Tibial nerve (tissue), 4 donors: ENCODE results near the gene PARP16. TPM values are rescaled to one million over a fixed set of nuclear protein-coding genes. Genes with fewer than 3 reads are reported as not detected.
A peak's percentile ranks its signal among the peaks of the same experiment; 100 is the strongest.

Experiments used
- DNase-seq, 2 donors: peaks; one replicate each; pipeline ENCODE4 v3.0.0-alpha.2; 2019; ENCODE audit warnings: low spot score in 2 of 2
- H3K27ac ChIP-seq, 4 donors: fragments of 200-600 bp; sonication (generic) in 3 of 4; one replicate each; pipeline ENCODE4 v1.5.1; 2017 to 2019; ENCODE audit warnings: mild to moderate bottlenecking in 1 of 4
- H3K27me3 ChIP-seq, 2 donors: fragments of 200-600 bp; sonication (generic) in 1 of 2; one replicate each; pipeline versions ENCODE4 v1.5.1 to v1.6.0; 2017 to 2019
- H3K36me3 ChIP-seq, 3 donors: fragments of 200-600 bp; sonication (generic); one replicate each; pipeline ENCODE4 v1.5.1; 2018 to 2019
- H3K4me1 ChIP-seq, 4 donors: fragments of 200-600 bp; sonication (generic) in 3 of 4; one replicate each; pipeline ENCODE4 v1.5.1; 2017 to 2019
- H3K4me3 ChIP-seq, 4 donors: fragments of 200-600 bp; sonication (generic) in 3 of 4; one replicate each; pipeline ENCODE4 v1.5.1; 2017 to 2019; ENCODE audit warnings: mild to moderate bottlenecking in 1 of 4, moderate library complexity in 1 of 4
- H3K9me3 ChIP-seq, 4 donors: fragments of 200-600 bp; sonication (generic) in 3 of 4; one replicate each; pipeline ENCODE4 v1.5.1; 2017 to 2019
- CTCF ChIP-seq, 5 experiments: fragments of 200-600 bp in 3 of 5; fragments of 450-650 bp in 2 of 5; sonication (generic) in 3 of 5; IDR thresholded peaks; one replicate each; pipeline ENCODE4 v1.5.1; 2016 to 2019; ENCODE audit warnings: antibody characterized with exemption in 5 of 5, mild to moderate bottlenecking in 3 of 5, moderate library complexity in 2 of 5
- EP300 ChIP-seq, 2 donors: sonication (generic); formaldehyde crosslinking; IDR thresholded peaks; one replicate each; pipeline ENCODE4 v1.6.1; 2017; ENCODE audit warnings: antibody characterized with exemption in 2 of 2, mild to moderate bottlenecking in 1 of 2
- POLR2A ChIP-seq, 2 donors: fragments of 450-650 bp; IDR thresholded peaks; one replicate each; pipeline ENCODE4 v1.6.1; 2017; ENCODE audit warnings: antibody characterized with exemption in 2 of 2, mild to moderate bottlenecking in 2 of 2, moderate library complexity in 2 of 2
- WGBS, 2 donors: methylation state at CpG; one replicate each; pipeline ENCODE4 v1.1.5; 2018; 5-methylcytosine and 5-hydroxymethylcytosine counted together
- total RNA-seq, 4 donors: library from RNA; depleted of rRNA; stranded (reverse); fragments of >200 nt; gene quantifications; one replicate each; pipeline ENCODE4 v1.1.0, GENCODE V29; 2016

PARP16 gene
- total RNA-seq, 4 donors from 2014 or later, result 5.9 to 15.5 (median 12.1) TPM

GRCh38 chr15:65305776-65306175, 19.1 kb upstream of the PARP16 start:
- DNase-seq, result no peak
- 71 to 73% methylated on average over 3 of the region's 3 CpGs for WGBS, 2 donors
- TF ChIP-seq EP300 (IDR thresholded peaks at IDR 0.05), result no peak
- no peak for TF ChIP-seq POLR2A (IDR thresholded peaks at IDR 0.05)
- H3K27ac ChIP-seq, result peak overlapping the region in 1 of 4 donors; percentile 94
- peaks cover 0 to 17% (median 5%) of the 10 kb centered on the region in 4 donors for H3K4me1 ChIP-seq
- H3K9me3 ChIP-seq, result no peaks in the 10 kb centered on the region
- H3K4me3 ChIP-seq, result no peak overlapping the region
- H3K36me3 ChIP-seq, result no peaks in the 10 kb centered on the region
- no peaks in the 10 kb centered on the region for H3K27me3 ChIP-seq

GRCh38 chr15:65305150-65305758, 18.6 kb upstream of the PARP16 start:
- no peaks in the 10 kb centered on the region for H3K36me3 ChIP-seq
- WGBS, 2 donors, result 48 to 49% methylated on average over 14 of the region's 14 CpGs
- H3K27me3 ChIP-seq, result no peaks in the 10 kb centered on the region
- no peak for TF ChIP-seq CTCF (IDR thresholded peaks at IDR 0.05)
- no peak for TF ChIP-seq POLR2A (IDR thresholded peaks at IDR 0.05)
- TF ChIP-seq EP300 (IDR thresholded peaks at IDR 0.05), result no peak
- peak overlapping the region; percentile 10 to 67 (median 52) for H3K4me3 ChIP-seq
- DNase-seq, result no peak
- H3K27ac ChIP-seq, result peak overlapping the region; percentile 81 to 94 (median 85)
- H3K4me1 ChIP-seq, result peaks cover 0 to 17% (median 5%) of the 10 kb centered on the region in 4 donors
- H3K9me3 ChIP-seq, result no peaks in the 10 kb centered on the region

GRCh38 chr15:65304381-65305149, 17.9 kb upstream of the PARP16 start, which contains the start of gene RNU5B-1:
TSS of gene RNU5B-1 (plus strand) at chr15:65304677.
- TF ChIP-seq POLR2A (IDR thresholded peaks at IDR 0.05) (peak; percentile 94), EP300 (IDR thresholded peaks at IDR 0.05) (peak; percentile 89 to 98), CTCF (IDR thresholded peaks at IDR 0.05) (peak; percentile 76 to 95 (median 87))
- H3K36me3 ChIP-seq, result no peaks in the 10 kb centered on the region
- H3K27me3 ChIP-seq, result no peaks in the 10 kb centered on the region
- DNase-seq, result peak; percentile 46 to 79
- no peaks in the 10 kb centered on the region for H3K9me3 ChIP-seq
- H3K4me1 ChIP-seq, result peaks cover 0 to 17% (median 5%) of the 10 kb centered on the region in 4 donors
- 1% methylated on average over 24 of the region's 24 CpGs for WGBS, 2 donors
- H3K4me3 ChIP-seq, result peak within 1 kb of the TSS; percentile 32 to 67 (median 52)
- H3K27ac ChIP-seq, result peak within 1 kb of the TSS; percentile 81 to 94 (median 85)

GRCh38 chr15:65303687-65304380, 17.2 kb upstream of the PARP16 start:
- DNase-seq, result peak in 1 of 2 donors; percentile 47
- Histone ChIP-seq H3K27me3 (no peaks in the 10 kb centered on the region), H3K9me3 (no peaks in the 10 kb centered on the region), H3K4me1 (peaks cover 0 to 17% (median 5%) of the 10 kb centered on the region in 4 donors), H3K36me3 (no peaks in the 10 kb centered on the region), H3K27ac (peak overlapping the region; percentile 81 to 94 (median 85)), H3K4me3 (peak overlapping the region; percentile 32 to 67 (median 52))
- WGBS, 2 donors, result 1% methylated on average over 24 of the region's 24 CpGs
- TF ChIP-seq EP300 (IDR thresholded peaks at IDR 0.05) (no peak), CTCF (IDR thresholded peaks at IDR 0.05) (no peak), POLR2A (IDR thresholded peaks at IDR 0.05) (no peak)

- WGBS, 2 donors, result 47 to 56% methylated on average over 14 to 22 of the region's 24 CpGs
- Histone ChIP-seq H3K27me3 (no peaks in the 10 kb centered on the region), H3K4me1 (peaks cover 0 to 27% (median 5%) of the 10 kb centered on the region in 4 donors), H3K9me3 (no peaks in the 10 kb centered on the region), H3K36me3 (no peaks in the 10 kb centered on the region), H3K27ac (peak overlapping the region in 1 of 4 donors; percentile 87), H3K4me3 (no peak overlapping the region)
- TF ChIP-seq POLR2A (IDR thresholded peaks at IDR 0.05), result no peak
- TF ChIP-seq EP300 (IDR thresholded peaks at IDR 0.05), result no peak
- no peak for TF ChIP-seq CTCF (IDR thresholded peaks at IDR 0.05)
- DNase-seq, result no peak
Measured at GRCh38 chr15:65302061-65302460, 15.4 kb upstream of the PARP16 start.
